Upper lobe of left lung (tissue), 6 donors: Measurements from ENCODE around the gene MARK3. TPM values are rescaled to one million over a fixed set of nuclear protein-coding genes. Genes with fewer than 3 reads are reported as not detected.

ENCODE experiments used
- ATAC-seq, 2 donors: fragments of 200-7000 bp; cut with Tn5 transposase; one replicate each; pipeline ENCODE4 v1.9.1; 2022; ENCODE audit warnings: mild to moderate bottlenecking in 2 of 2, moderate library complexity in 2 of 2; ENCODE audit not compliant: low FRiP score in 2 of 2
- DNase-seq, 2 donors: peaks; one replicate each; pipeline ENCODE4 v3.0.0-alpha.2; 2019 to 2020
- H3K27ac ChIP-seq, 4 donors: fragments of 200-600 bp; sonication (generic); one replicate each; pipeline ENCODE4 v1.5.1; 2016 to 2019
- H3K27me3 ChIP-seq, 4 donors: fragments of 200-600 bp; sonication (generic); one replicate each; pipeline ENCODE4 v1.5.1; 2017 to 2019
- H3K36me3 ChIP-seq, 4 donors: fragments of 200-600 bp; sonication (generic); one replicate each; pipeline ENCODE4 v1.5.1; 2016 to 2019
- H3K4me1 ChIP-seq, 4 donors: fragments of 200-600 bp; sonication (generic); one replicate each; pipeline ENCODE4 v1.5.1; 2018 to 2019
- H3K4me3 ChIP-seq, 4 donors: fragments of 200-600 bp; sonication (generic); one replicate each; pipeline ENCODE4 v1.5.1; 2017 to 2019; ENCODE audit warnings: mild to moderate bottlenecking in 2 of 4, moderate library complexity in 1 of 4
- H3K9me3 ChIP-seq, 4 donors: fragments of 200-600 bp; sonication (generic); one replicate each; pipeline ENCODE4 v1.5.1; 2018 to 2019
- EP300 ChIP-seq, 4 donors: sonication (generic); formaldehyde crosslinking; IDR thresholded peaks; one replicate each; pipeline ENCODE4 v1.5.1; 2017; ENCODE audit warnings: antibody characterized with exemption in 4 of 4, control low read depth in 2 of 4
- POLR2A ChIP-seq, 4 donors: fragments of 450-650 bp; IDR thresholded peaks; one replicate each; pipeline ENCODE4 v1.5.1; 2016 to 2017; ENCODE audit warnings: antibody characterized with exemption in 4 of 4, mild to moderate bottlenecking in 2 of 4
- POLR2AphosphoS5 ChIP-seq, 2 donors: sonication (generic); formaldehyde crosslinking; IDR thresholded peaks; one replicate each; pipeline ENCODE4 v1.5.1; 2017; ENCODE audit warnings: antibody characterized with exemption in 2 of 2
- WGBS, 2 donors: methylation state at CpG; one replicate each; pipeline ENCODE4 v1.1.5; 2017 to 2018; 5-methylcytosine and 5-hydroxymethylcytosine counted together
- total RNA-seq, 6 donors: library from RNA; depleted of rRNA in 4 of 6; stranded (reverse); fragments of >200 nt in 4 of 6; gene quantifications; one replicate each; pipeline versions ENCODE4 v1.1.0 to v1.2.1, GENCODE V29; 2016 to 2021
- TF ChIP-seq, protein P1 (sequence below), 6 experiments: fragments of 450-650 bp in 4 of 6; fragments of 200-600 bp in 2 of 6; sonication (generic) in 2 of 6; IDR thresholded peaks; one replicate each; pipeline ENCODE4 v1.5.1; 2016 to 2019; ENCODE audit warnings: antibody characterized with exemption in 6 of 6
- donor health status: DM: no; HTN: no; CAD: no; lungs with moderate emphysema.
- donor health status: DM: no; HTN: yes; CAD: no; lungs with severe emphysema.

The MARK3 gene
- total RNA-seq, 6 donors from 2014 or later = 84.5 to 190 (median 132) TPM

DNA sequence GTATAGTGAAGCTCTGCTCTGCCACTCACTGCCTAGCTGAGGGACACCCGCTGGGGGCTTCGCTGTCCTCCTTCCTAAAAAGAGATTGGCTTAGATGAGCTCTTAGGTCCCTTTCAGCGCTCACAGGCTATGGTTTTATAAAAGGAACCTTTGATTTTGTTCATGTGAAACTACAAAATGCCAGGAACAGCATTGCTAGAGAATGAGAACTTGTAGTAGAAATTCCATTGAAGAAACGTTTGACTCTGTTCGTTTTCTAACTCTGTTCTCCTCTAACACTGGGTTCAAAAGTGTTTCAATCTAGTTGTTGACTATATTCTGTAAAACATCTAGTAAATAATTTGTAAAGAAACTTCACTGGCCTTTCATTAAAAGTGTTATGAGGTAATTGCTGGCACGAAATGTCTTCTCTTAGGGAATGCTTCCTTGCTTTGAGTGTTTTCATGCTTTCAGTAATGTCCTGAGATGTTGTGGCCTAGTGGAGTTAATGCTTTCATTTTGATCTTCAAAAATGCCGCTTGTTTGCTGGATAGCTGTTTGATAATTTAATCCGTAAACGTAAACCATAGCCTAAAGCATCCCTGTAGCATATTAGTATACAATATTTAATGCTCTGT lies 1.6 kb downstream of the MARK3 start:
- H3K4me1 ChIP-seq = peaks cover 39 to 64% (median 47%) of the 10 kb centered on the region in 4 donors
- 9 to 16% methylated on average over 9 of the region's 9 CpGs for WGBS, 2 donors
- TF ChIP-seq POLR2AphosphoS5 (IDR thresholded peaks at IDR 0.05) (no peak), POLR2A (IDR thresholded peaks at IDR 0.05) (no peak), EP300 (IDR thresholded peaks at IDR 0.05) (no peak)
- TF ChIP-seq, protein P1, sequence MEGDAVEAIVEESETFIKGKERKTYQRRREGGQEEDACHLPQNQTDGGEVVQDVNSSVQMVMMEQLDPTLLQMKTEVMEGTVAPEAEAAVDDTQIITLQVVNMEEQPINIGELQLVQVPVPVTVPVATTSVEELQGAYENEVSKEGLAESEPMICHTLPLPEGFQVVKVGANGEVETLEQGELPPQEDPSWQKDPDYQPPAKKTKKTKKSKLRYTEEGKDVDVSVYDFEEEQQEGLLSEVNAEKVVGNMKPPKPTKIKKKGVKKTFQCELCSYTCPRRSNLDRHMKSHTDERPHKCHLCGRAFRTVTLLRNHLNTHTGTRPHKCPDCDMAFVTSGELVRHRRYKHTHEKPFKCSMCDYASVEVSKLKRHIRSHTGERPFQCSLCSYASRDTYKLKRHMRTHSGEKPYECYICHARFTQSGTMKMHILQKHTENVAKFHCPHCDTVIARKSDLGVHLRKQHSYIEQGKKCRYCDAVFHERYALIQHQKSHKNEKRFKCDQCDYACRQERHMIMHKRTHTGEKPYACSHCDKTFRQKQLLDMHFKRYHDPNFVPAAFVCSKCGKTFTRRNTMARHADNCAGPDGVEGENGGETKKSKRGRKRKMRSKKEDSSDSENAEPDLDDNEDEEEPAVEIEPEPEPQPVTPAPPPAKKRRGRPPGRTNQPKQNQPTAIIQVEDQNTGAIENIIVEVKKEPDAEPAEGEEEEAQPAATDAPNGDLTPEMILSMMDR (IDR thresholded peaks at IDR 0.05) = no peak
- H3K4me3 ChIP-seq = peak overlapping the region; percentile 71 to 99 (median 92)
- no peaks in the 10 kb centered on the region for H3K9me3 ChIP-seq
- peak overlapping the region; percentile 99 to 100 (median 100) for H3K27ac ChIP-seq
- H3K36me3 ChIP-seq = no peaks in the 10 kb centered on the region
- ATAC-seq (no peak), DNase-seq (no peak)
- H3K27me3 ChIP-seq = no peaks in the 10 kb centered on the region

DNA sequence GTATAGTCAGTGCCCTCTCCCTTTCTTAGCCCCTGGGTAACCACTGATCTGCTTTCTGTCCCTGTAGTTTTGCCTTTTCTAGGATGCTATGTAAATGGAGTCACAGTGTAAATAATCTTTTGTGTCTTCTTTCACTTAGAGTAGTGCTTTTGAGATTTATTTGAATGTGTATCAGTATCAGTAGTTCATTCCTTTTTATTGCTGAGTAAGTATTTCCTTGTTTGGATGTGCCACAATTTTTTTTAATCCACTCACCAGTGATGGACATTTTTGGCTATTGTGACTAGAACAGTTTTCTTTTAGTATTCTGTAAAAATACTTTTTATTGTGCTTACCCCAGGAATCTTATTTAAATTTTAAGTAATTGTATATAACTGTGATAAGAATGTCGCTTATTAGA lies 3.4 kb downstream of the MARK3 start:
- H3K4me1 ChIP-seq = peaks cover 55 to 75% (median 65%) of the 10 kb centered on the region in 4 donors
- H3K27ac ChIP-seq = no peak overlapping the region
- no peak overlapping the region for H3K4me3 ChIP-seq
- H3K36me3 ChIP-seq = no peaks in the 10 kb centered on the region
- no peak for TF ChIP-seq POLR2A (IDR thresholded peaks at IDR 0.05)
- no peak for TF ChIP-seq POLR2AphosphoS5 (IDR thresholded peaks at IDR 0.05)
- TF ChIP-seq, protein P1 (IDR thresholded peaks at IDR 0.05) = no peak
- no peaks in the 10 kb centered on the region for H3K27me3 ChIP-seq
- WGBS, 2 donors = 100% methylated on average over 1 of the region's 1 CpG
- H3K9me3 ChIP-seq = no peaks in the 10 kb centered on the region
- DNase-seq (no peak), ATAC-seq (no peak)

- no peak for ATAC-seq
Observed at GRCh38 chr14:103390605-103391004, 5.4 kb downstream of the MARK3 start.

GRCh38 chr14:103391048-103391447 lies 5.8 kb downstream of the MARK3 start:
- Histone ChIP-seq H3K27me3 (no peaks in the 10 kb centered on the region), H3K4me3 (no peak overlapping the region), H3K36me3 (no peaks in the 10 kb centered on the region), H3K9me3 (no peaks in the 10 kb centered on the region), H3K27ac (peak overlapping the region in 3 of 4 donors; percentile 8 to 36 (median 34)), H3K4me1 (peaks cover 73 to 90% (median 81%) of the 10 kb centered on the region in 4 donors)
- DNase-seq = no peak
- TF ChIP-seq EP300 (IDR thresholded peaks at IDR 0.05) = no peak
- no peak for TF ChIP-seq POLR2AphosphoS5 (IDR thresholded peaks at IDR 0.05)
- TF ChIP-seq, protein P1 (IDR thresholded peaks at IDR 0.05) = peak in 5 of 6 experiments; percentile 32 to 59 (median 55)
- TF ChIP-seq POLR2A (IDR thresholded peaks at IDR 0.05) = no peak
- WGBS, 2 donors = 11 to 20% methylated on average over 4 of the region's 4 CpGs
- ATAC-seq = peak in 1 of 2 donors; percentile 47

More at GRCh38 chr14:103390605-103391004, 5.4 kb downstream of the MARK3 start:
- Histone ChIP-seq H3K36me3 (no peaks in the 10 kb centered on the region), H3K27ac (peak overlapping the region in 3 of 4 donors; percentile 8 to 36 (median 34)), H3K4me1 (peaks cover 70 to 86% (median 77%) of the 10 kb centered on the region in 4 donors), H3K4me3 (no peak overlapping the region), H3K27me3 (no peaks in the 10 kb centered on the region), H3K9me3 (no peaks in the 10 kb centered on the region)
- TF ChIP-seq, protein P1 (IDR thresholded peaks at IDR 0.05) = no peak
- TF ChIP-seq POLR2A (IDR thresholded peaks at IDR 0.05) = no peak
- TF ChIP-seq EP300 (IDR thresholded peaks at IDR 0.05) = no peak
- TF ChIP-seq POLR2AphosphoS5 (IDR thresholded peaks at IDR 0.05) = no peak
- 66 to 80% methylated on average over 4 of the region's 4 CpGs for WGBS, 2 donors
- DNase-seq = no peak

DNA sequence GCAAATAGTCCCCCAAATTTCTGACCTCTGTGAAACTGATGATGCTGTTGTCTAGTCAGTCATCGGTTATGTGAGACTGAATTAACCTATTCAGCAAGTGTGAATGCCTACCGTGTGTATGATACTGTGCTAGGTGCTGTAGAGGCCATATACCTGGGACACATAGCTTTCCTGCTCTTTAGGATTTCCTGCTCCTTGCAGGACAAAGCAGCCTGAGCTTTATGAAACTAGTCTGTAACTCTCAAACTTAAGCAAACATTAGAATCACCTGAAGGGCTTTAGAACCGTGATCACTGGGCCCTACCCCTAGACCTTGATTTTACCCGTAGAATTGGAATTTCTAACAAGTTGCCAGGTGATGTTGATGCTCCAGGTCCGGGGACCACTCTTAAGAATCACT lies 6.9 kb downstream of the MARK3 start:
- Histone ChIP-seq H3K36me3 (no peaks in the 10 kb centered on the region), H3K4me3 (no peak overlapping the region), H3K4me1 (peaks cover 69 to 92% (median 86%) of the 10 kb centered on the region in 4 donors), H3K9me3 (no peaks in the 10 kb centered on the region), H3K27me3 (no peaks in the 10 kb centered on the region), H3K27ac (peak overlapping the region; percentile 1 to 69 (median 21))
- ATAC-seq = peak in 1 of 2 donors; percentile 49
- WGBS, 2 donors = 70 to 73% methylated on average over 5 of the region's 5 CpGs
- TF ChIP-seq POLR2A (IDR thresholded peaks at IDR 0.05) (no peak), POLR2AphosphoS5 (IDR thresholded peaks at IDR 0.05) (no peak), EP300 (IDR thresholded peaks at IDR 0.05) (no peak)
- TF ChIP-seq, protein P1 (IDR thresholded peaks at IDR 0.05) = no peak
- no peak for DNase-seq
